Measurements from ENCODE around the gene ADPRHL1.
"Not testable (repeated sequence)": the region's sequence is repeated elsewhere in the genome, so short reads cannot be mapped to it uniquely, and the experiment has no call there.

The ADPRHL1 gene

DNA sequence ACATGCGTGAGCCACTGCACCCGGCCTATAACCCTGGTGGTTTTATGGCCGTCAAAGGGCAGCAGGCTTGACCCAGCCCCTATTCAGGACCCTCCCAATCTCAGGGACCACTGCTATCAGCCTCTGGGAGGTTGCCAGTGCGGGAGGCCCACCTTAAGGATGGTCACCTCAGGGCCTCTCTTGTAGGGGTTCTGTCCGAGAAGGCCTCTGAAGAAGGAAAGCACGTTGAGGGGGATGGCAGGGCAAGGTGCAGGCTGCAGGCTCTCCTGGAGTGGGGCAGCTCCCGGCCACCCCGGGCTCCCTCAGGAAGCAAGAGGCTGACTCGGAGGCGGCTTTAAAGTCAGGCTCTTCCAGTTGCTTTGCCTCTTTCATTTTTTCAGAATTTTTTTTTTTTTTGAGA lies 83.4 kb downstream of the ADPRHL1 start:
- no peak overlapping the region for H3K4me3 ChIP-seq (ENCODE audit: low read depth, low read length)
- TF ChIP-seq, protein P1, sequence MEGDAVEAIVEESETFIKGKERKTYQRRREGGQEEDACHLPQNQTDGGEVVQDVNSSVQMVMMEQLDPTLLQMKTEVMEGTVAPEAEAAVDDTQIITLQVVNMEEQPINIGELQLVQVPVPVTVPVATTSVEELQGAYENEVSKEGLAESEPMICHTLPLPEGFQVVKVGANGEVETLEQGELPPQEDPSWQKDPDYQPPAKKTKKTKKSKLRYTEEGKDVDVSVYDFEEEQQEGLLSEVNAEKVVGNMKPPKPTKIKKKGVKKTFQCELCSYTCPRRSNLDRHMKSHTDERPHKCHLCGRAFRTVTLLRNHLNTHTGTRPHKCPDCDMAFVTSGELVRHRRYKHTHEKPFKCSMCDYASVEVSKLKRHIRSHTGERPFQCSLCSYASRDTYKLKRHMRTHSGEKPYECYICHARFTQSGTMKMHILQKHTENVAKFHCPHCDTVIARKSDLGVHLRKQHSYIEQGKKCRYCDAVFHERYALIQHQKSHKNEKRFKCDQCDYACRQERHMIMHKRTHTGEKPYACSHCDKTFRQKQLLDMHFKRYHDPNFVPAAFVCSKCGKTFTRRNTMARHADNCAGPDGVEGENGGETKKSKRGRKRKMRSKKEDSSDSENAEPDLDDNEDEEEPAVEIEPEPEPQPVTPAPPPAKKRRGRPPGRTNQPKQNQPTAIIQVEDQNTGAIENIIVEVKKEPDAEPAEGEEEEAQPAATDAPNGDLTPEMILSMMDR (IDR thresholded peaks at IDR 0.05; ENCODE audit: low read depth, low read length), result no peak

DNA sequence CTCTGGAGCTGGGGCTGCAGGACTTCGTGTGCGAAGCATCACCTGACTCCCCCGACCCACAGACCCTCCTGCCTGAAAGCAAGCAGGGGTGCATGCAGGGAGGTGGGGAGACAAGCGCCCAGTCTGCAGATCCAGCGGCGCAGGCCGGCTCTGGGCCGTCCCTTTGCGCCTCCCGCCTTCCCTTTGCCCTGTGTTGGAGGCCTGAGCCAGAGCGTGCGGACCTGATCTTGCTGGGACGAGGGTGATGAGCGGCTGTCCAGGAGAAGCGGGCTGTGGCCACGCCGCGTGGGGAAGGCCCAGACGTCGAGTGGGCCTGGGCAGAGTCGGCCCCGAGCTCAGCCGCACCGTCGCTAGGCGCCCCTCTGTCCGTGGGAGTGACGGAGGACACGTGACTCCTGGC lies 84.1 kb downstream of the ADPRHL1 start:
- TF ChIP-seq, protein P1 (IDR thresholded peaks at IDR 0.05; ENCODE audit: low read depth, low read length), result no peak
- H3K4me3 ChIP-seq (ENCODE audit: low read depth, low read length), result no peak overlapping the region

DNA sequence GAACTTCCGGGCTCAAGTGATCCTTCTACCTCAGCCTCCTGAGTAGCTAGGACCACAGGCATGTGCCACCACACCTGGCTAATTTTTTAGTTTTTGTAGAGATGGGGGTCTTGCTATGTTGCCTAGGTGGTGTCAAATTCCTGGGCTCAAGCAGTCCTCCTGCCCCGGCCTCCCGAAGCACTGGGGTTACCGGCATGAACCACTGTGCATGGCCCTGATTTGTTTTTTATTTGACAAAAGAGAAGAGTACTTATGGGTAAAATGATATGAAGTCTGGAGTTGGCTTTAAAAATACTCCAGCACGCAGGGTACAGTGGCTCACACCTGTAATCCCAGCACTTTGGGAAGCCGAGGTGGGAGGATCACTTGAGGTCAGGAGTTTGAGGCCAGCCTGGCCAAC lies 84.9 kb downstream of the ADPRHL1 start:
- not testable (repeated sequence) for H3K4me3 ChIP-seq (ENCODE audit: low read depth, low read length)

DNA sequence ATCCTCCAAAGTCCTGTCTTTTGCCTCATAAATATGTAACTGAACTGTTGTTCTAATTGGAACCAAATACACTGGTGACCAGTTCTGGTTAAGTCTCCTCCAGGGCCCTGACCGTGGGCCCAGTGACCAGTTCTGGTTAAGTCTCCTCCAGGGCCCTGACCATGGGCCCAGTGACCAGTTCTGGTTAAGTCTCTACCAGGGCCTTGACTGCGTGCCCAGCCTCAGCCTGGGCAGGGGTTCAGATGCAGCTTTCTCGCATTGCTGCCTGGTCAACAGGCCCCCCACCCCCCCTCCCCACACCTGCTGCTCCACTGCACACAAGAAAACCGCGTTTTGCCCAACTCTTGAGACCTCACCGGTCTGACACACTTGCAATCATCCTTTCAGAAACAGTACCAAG lies 85.5 kb downstream of the ADPRHL1 start:
- no peak overlapping the region for H3K4me3 ChIP-seq (ENCODE audit: low read depth, low read length)
- TF ChIP-seq, protein P1 (IDR thresholded peaks at IDR 0.05; ENCODE audit: low read depth, low read length), result no peak

DNA sequence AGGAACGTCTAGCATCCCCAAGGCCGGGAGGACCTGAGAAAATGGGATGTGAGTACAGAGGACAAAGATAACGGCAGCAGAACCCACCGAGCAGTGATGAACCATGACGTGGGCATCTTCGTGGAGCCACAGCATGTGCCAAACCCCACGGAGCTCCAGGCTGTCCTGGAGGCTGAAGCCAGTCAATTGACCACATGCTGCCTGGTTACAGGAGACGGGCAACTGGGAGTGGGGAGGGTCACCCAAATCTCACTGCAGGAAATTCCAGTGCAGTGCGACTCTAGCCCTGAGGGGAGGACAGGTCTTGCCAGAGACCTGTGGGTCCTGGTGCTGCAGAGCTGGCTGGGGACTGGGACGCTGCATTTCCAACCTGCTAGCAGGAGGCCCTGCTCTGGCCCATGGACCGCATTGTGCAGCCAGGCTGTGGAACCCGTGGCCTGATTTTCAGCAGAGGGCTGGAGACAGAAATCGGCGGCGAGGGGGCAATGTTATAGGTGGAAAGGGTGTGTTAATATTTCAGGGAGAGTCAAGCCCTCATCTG lies 86.2 kb downstream of the ADPRHL1 start:
- TF ChIP-seq, protein P1 (IDR thresholded peaks at IDR 0.05; ENCODE audit: low read depth, low read length), result no peak
- no peak overlapping the region for H3K4me3 ChIP-seq (ENCODE audit: low read depth, low read length)

DNA sequence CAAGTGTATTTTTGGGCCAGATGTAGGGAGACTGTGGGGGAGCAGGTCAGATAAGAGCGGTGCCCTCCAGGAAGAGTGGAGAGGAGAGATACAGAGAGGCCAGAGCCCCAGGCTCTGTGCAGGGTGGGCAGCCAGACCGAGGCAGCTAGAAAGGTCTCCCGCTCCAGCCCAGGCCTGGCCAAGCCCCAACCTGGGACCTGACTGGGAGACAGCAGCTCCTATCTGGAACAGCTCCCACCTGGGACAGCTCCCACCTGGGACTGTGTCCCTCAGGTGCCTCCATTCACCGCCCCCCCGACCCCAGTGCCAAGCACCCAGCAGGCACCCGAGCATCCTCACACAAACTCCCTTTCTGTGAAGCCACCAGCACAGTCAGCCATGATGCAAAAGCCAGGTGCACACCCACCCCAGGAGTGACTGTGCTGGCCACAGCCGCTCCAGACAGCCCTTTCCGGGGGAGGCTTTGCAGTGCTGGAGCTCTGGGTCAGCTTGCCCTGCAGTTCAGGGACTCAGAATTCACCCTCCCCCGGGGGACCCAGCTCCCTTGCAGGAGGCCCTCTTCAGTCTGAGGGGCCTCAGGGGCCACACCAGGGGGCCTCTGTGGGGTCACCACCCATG lies 87.2 kb downstream of the ADPRHL1 start:
- no peak overlapping the region for H3K4me3 ChIP-seq (ENCODE audit: low read depth, low read length)
- TF ChIP-seq, protein P1 (IDR thresholded peaks at IDR 0.05; ENCODE audit: low read depth, low read length), result no peak

DNA sequence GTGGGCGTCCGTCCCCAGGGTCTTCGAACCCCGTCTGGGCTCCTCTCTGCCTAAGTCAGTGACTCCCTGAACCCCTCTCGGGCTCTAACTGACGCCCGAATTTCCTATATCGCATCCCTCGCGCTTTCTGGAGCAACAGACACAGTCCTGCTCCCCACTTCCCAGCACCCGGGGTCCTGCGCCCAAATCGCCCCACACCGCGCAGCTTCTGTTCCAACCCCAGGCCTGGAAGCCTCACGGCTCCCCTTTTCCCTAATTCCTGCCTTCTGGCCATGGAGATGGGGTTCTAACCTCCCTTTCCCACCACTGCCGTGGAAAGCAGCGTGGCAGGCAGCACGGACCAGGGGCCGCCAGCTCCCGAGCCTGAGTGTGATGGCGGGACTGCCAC lies 87.7 kb downstream of the ADPRHL1 start:
- no peak overlapping the region for H3K4me3 ChIP-seq (ENCODE audit: low read depth, low read length)
- TF ChIP-seq, protein P1 (IDR thresholded peaks at IDR 0.05; ENCODE audit: low read depth, low read length), result no peak
